GM23248 (cell line): ENCODE data around the gene TFR2. TPM values are rescaled to one million over a fixed set of nuclear protein-coding genes. Genes with fewer than 3 reads are reported as not detected.
A peak's percentile ranks its signal among the peaks of the same experiment; 100 is the strongest.

Source experiments
- DNase-seq: peaks from one replicate; pipeline ENCODE4 v3.0.0-alpha.2; 2015
- H2AFZ ChIP-seq: fragments of 200-600 bp; sonication (generic); 2 replicates; pipeline ENCODE4 v1.6.1; 2016; ENCODE audit warnings: antibody characterized with exemption
- H3F3A ChIP-seq: fragments of 200-600 bp; sonication (generic); 2 replicates; pipeline ENCODE4 v1.6.1; 2016; ENCODE audit warnings: mild to moderate bottlenecking, antibody characterized with exemption, mixed run types; ENCODE audit not compliant: insufficient read depth
- H3K27ac ChIP-seq: fragments of 200-600 bp; sonication (generic); 2 replicates; pipeline ENCODE4 v1.5.1; 2016; ENCODE audit warnings: mild to moderate bottlenecking
- H3K27me3 ChIP-seq: fragments of 200-600 bp; sonication (generic); replicated peaks from 2 replicates; pipeline ENCODE4 v1.6.1; 2016; ENCODE audit warnings: mild to moderate bottlenecking; ENCODE audit not compliant: insufficient read depth
- H3K36me3 ChIP-seq: fragments of 200-600 bp; sonication (generic); 2 replicates; pipeline ENCODE4 v1.6.1; 2016; ENCODE audit warnings: low read depth, mild to moderate bottlenecking
- H3K4me1 ChIP-seq: fragments of 200-600 bp; sonication (generic); 2 replicates; pipeline ENCODE4 v1.6.1; 2016; ENCODE audit warnings: mild to moderate bottlenecking; ENCODE audit not compliant: insufficient read depth
- H3K4me2 ChIP-seq: fragments of 200-600 bp; sonication (generic); one replicate; pipeline ENCODE4 v1.6.1; 2016; ENCODE audit warnings: mild to moderate bottlenecking; ENCODE audit not compliant: unreplicated experiment
- H3K4me3 ChIP-seq: fragments of 200-600 bp; sonication (generic); 2 replicates; pipeline ENCODE4 v1.5.1; 2016; ENCODE audit warnings: mild to moderate bottlenecking
- H3K79me2 ChIP-seq: fragments of 200-600 bp; sonication (generic); 2 replicates; pipeline ENCODE4 v1.6.1; 2016; ENCODE audit warnings: mild to moderate bottlenecking; ENCODE audit not compliant: insufficient read depth
- H3K9ac ChIP-seq: fragments of 200-600 bp; sonication (generic); 2 replicates; pipeline ENCODE4 v1.6.1; 2016; ENCODE audit warnings: mild to moderate bottlenecking
- H3K9me2 ChIP-seq: fragments of 200-600 bp; sonication (generic); 2 replicates; pipeline ENCODE4 v1.6.1; 2016; ENCODE audit warnings: mixed run types, mild to moderate bottlenecking, moderate library complexity; ENCODE audit not compliant: insufficient read depth
- H3K9me3 ChIP-seq: fragments of 200-600 bp; sonication (generic); one replicate; pipeline ENCODE4 v1.6.1; 2017; ENCODE audit warnings: low read depth
- H4K20me1 ChIP-seq: fragments of 200-600 bp; sonication (generic); 2 replicates; pipeline ENCODE4 v1.6.0; 2016; ENCODE audit not compliant: insufficient read depth
- EZH2 ChIP-seq: fragments of 200-600 bp; sonication (generic); IDR thresholded peaks from 2 replicates; pipeline ENCODE4 v1.6.1; 2018; ENCODE audit warnings: antibody characterized with exemption, mild to moderate bottlenecking; ENCODE audit not compliant: insufficient read depth, poor library complexity, severe bottlenecking
- EZH2phosphoT487 ChIP-seq: fragments of 200-600 bp; sonication (generic); IDR thresholded peaks from 2 replicates; pipeline ENCODE4 v1.6.1; 2018; ENCODE audit warnings: antibody characterized with exemption, moderate library complexity, mild to moderate bottlenecking, low read depth; ENCODE audit not compliant: insufficient read depth
- WGBS, 2 experiments: methylation state at CpG; one replicate each; pipeline ENCODE4 v1.1.6; 2015 to 2017; ENCODE audit warnings: low lambda C conversion rate in 2 of 2, low coverage in 1 of 2; ENCODE audit errors: missing lambda C conversion rate in 2 of 2; 5-methylcytosine and 5-hydroxymethylcytosine counted together
- in situ Hi-C: fragments of 300-500 bp; cut with MboI; formaldehyde crosslinking; loops from 2 replicates; pipeline ENCODE4 v1.15.0; 2020
- polyA plus RNA-seq: library from polyadenylated mRNA; unstranded; fragments of >200 nt; fragmentation: Nextera tagmentation; extraction: Ambion mirVana; gene quantifications from 2 replicates; pipeline ENCODE4 v1.2.1, GENCODE V29; 2016
- total RNA-seq: library from RNA; depleted of rRNA; stranded (reverse); fragments of >200 nt; shearing (Covaris generic); gene quantifications from 2 replicates; pipeline ENCODE4 v1.2.3, GENCODE V29; 2014

The TFR2 gene
- total and polyA plus RNA-seq, 2 experiments from 2014 or later, result 0.11 to 0.79 TPM

- peak; percentile 49 for DNase-seq
- peaks cover 17% of the 10 kb centered on the region for H3K79me2 ChIP-seq
- no peaks in the 10 kb centered on the region for H3K36me3 ChIP-seq
- 0 out of 2 replicates have a peak, but pooled peaks cover 5% of the 10 kb centered on the region for H3K4me1 ChIP-seq
- no peak for TF ChIP-seq EZH2
- TF ChIP-seq EZH2phosphoT487, result no peak
- no peak overlapping the region for H3K4me3 ChIP-seq
- in situ Hi-C loops, result no loop called here
- H3K27ac ChIP-seq, result no peak overlapping the region
- no peaks in the 10 kb centered on the region for H3K9me2 ChIP-seq
- H3K9me3 ChIP-seq, result no peaks in the 10 kb centered on the region
- 26 to 40% methylated on average over 1 of the region's 1 CpG for WGBS, 2 experiments
- no peaks in the 10 kb centered on the region for H3F3A ChIP-seq
- no peak overlapping the region for H3K4me2 ChIP-seq
- no peak overlapping the region for H2AFZ ChIP-seq
- H3K9ac ChIP-seq, result no peak overlapping the region
- H4K20me1 ChIP-seq, result no peaks in the 10 kb centered on the region
- H3K27me3 ChIP-seq, result no peaks in the 10 kb centered on the region
Measured at GRCh38 chr7:100588438-100588837, 52.9 kb downstream of the TFR2 start.

- H3K4me1 ChIP-seq, result 0 out of 2 replicates have a peak, but pooled peaks cover 5% of the 10 kb centered on the region
- DNase-seq, result peak; percentile 100
- 1% methylated on average over 44 to 51 of the region's 53 CpGs for WGBS, 2 experiments
- H3K36me3 ChIP-seq, result no peaks in the 10 kb centered on the region
- peak within 1 kb of the TSS; percentile 93 for H3K4me2 ChIP-seq
- H3K9me2 ChIP-seq, result no peaks in the 10 kb centered on the region
- peak within 1 kb of the TSS; percentile 62 for H3K27ac ChIP-seq
- peak within 1 kb of the TSS; percentile 93 for H3K4me3 ChIP-seq
- peak within 1 kb of the TSS; percentile 90 for H3K9ac ChIP-seq
- no peaks in the 10 kb centered on the region for H3F3A ChIP-seq
- H4K20me1 ChIP-seq, result no peaks in the 10 kb centered on the region
- no peaks in the 10 kb centered on the region for H3K27me3 ChIP-seq
- peak within 1 kb of the TSS; percentile 87 for H2AFZ ChIP-seq
- H3K9me3 ChIP-seq, result no peaks in the 10 kb centered on the region
- in situ Hi-C loops, result no loop called here
- TF ChIP-seq EZH2phosphoT487, result no peak
- TF ChIP-seq EZH2, result no peak
- H3K79me2 ChIP-seq, result peaks cover 20% of the 10 kb centered on the region
Measured at GRCh38 chr7:100586266-100587025, 54.9 kb downstream of the TFR2 start, which contains the start of gene FBXO24. TSS of gene FBXO24 (plus strand) at chr7:100586328. CDS start at chr7:100586626, 298 bp downstream.

- Histone ChIP-seq H3K9ac (peak within 1 kb of the TSS; percentile 90), H3K4me1 (0 out of 2 replicates have a peak, but pooled peaks cover 5% of the 10 kb centered on the region), H3K4me2 (peak within 1 kb of the TSS; percentile 93), H3K4me3 (peak within 1 kb of the TSS; percentile 93), H2AFZ (peak within 1 kb of the TSS; percentile 87), H3K9me3 (no peaks in the 10 kb centered on the region), H3K36me3 (0 out of 2 replicates have a peak, but pooled peaks cover 3% of the 10 kb centered on the region), H3K79me2 (peaks cover 20% of the 10 kb centered on the region), H3K27ac (peak within 1 kb of the TSS; percentile 62), H4K20me1 (no peaks in the 10 kb centered on the region), H3K9me2 (no peaks in the 10 kb centered on the region), H3K27me3 (no peaks in the 10 kb centered on the region), H3F3A (no peaks in the 10 kb centered on the region)
- TF ChIP-seq EZH2 (no peak), EZH2phosphoT487 (no peak)
- peak; percentile 55 for DNase-seq
- in situ Hi-C loops, result no loop called here
- WGBS, 2 experiments, result 1% methylated on average over 48 to 55 of the region's 61 CpGs
Measured at GRCh38 chr7:100585511-100586265, 55.7 kb downstream of the TFR2 start, which contains the start of gene LRCH4. TSS of gene LRCH4 (minus strand) at chr7:100586129. CDS start at chr7:100586100, 29 bp downstream.
